NCI-H526 treated with DMSO at 0.1 percent for 48 hours (cell line): ENCODE data around the gene CD300A.

Source experiments
- DNase-seq: peaks from one replicate; lab custom pipeline; 2025; lab: John Stamatoyannopoulos, UW

The CD300A gene

DNA sequence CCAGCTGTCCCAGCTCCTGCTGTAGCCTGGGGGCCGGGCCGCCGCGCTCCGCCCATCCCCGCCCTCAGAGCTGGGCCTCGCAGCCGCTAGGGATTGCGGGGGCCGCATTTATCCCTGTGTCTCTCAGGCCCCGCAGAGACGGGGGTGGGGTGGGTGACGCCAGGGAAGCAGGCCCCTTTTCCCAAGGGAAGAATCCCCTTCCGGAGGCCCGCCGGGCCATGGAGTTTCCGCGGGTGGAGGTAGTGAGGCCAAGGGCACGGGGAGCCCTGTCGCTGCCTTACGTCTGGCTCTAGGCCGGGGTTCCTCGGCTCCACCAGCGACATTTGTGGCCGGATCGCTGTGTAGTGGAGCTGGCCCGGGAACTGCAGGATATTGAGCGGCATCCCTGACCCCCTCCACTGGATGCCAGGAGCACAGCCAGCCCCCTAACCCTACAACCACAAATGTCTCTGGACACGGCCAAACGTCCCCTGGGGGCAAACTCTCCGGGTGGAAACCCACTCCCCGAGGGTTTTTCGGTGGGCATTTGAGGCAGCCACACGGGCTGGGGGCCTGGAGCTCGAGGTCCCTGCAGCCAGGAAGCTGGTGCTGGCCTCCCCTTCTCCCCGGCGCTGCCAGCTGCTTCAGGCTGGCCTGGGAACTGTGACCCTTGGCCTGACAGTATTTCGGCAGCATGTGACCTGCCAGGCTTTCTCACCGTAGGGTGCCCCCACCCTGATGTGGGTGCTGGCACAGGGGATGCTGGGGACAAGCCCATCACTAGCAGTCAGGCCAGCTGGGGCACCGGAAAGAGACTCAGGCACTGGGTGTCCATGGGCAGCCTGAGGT, 12.0 kb upstream of the CD300A start:
- DNase-seq = peak; percentile 73

DNA sequence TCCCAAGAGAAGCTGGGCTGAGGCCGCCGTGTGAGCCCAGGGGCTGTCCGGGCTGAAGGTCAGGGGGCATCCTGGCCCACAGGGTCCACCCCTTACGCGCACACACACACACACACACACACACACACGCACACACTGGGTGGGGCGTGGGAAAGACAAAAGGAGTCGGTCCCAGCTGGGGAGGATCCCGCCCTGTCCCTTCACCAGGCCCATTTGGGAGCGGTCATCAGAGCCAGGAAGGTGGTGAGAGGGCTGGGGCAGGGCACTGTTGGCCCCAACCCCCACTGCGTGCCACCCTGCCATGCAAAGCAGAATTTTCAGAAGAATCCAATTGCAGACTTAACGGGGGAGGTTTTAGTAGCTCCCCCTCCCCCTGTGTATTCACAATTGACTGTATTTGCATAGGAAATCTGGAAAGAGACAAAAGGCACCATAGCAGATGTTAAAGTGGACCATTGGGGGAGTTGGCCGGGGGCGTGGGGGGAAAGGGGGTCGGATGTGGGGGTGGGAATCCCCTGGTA, 11.3 kb upstream of the CD300A start:
- peak; percentile 82 for DNase-seq

DNA sequence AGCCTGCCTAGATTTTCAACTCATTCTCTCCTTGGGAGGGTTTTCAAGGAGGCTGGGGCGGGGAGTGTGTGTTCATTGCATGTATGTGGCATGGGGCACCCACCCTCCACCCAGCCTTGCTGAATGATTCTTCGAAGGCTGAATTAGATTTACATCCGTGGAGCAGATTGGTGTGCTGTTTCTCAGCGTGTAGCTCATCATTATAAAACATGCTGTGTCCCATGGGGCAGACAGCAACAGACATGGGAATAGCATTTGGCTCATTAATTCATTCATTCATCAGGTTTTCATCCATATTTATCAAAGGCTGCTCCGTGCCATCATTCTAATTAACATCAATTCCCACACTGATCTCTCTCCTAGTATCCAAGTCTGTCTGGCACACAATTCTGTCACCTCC, 10.6 kb upstream of the CD300A start:
- peak; percentile 40 for DNase-seq

DNA sequence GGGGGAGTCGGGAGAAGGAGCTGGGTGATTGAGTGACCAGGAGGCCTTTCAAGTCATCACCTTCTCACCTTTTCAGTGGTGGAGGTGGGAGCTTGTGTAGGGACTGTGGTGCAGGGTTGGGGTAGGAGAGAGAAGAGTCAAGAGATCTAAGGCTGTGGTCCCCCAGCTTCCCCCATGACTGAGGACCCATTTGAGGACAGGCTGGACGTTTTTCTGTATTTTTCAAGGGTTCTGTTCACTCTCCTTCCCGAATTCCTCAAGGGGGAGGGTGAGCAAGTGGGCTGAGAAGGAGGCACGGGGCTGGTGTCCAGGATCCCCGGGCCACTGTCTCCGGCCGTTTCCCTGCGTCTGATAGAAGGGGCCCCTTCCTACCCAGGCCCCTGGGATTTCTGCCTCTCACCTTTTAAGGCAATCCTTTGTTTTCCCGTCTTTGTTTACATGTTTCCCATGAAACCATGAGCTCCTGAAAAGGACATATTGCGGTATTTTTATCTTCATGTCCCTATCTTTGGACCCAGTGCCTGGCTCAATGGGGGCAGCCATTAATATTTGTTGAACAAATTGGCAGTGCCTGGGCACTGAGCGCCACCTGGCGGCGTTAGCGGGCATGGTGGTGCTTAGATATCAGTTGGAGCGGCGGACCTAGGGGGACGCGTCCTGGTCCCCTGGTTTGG, 9.2 kb upstream of the CD300A start:
- DNase-seq = peak; percentile 7

DNA sequence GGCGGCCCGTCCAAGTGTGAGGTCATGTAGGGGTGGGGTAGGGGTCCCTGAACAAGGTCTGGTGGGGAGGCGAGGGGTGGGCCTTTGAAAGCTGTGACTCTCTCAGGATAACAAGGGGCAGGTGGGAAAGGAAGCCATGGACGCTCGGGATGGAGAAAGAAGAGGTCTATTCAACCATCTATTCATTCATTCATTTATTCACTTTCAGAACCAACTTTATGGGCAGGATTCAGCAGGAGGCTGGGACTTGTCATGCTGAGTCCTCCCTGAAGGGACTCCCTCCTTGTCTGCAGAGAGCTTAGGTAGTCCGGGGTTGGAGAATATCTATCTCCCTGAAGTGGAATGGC, 8.6 kb upstream of the CD300A start:
- DNase-seq = no peak

DNA sequence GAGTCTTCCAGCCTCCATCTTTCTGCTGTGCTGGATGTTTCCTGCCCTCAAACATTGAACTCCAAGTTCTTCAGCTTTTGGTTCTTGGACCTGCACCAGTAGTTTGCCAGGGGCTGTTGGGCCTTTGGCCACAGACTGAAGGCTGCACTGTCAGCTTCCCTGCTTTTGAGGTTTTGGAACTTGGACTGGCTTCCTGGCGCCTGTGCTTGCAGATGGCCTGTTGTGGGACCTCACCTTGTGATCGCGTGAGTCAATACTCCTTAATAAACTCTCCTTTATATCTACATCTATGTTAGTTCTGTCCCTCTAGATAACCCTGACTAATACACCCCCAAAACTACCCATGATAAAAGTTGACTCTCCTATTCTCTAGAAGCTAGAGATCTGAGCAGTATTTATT, 7.6 kb upstream of the CD300A start:
- DNase-seq = no peak

DNA sequence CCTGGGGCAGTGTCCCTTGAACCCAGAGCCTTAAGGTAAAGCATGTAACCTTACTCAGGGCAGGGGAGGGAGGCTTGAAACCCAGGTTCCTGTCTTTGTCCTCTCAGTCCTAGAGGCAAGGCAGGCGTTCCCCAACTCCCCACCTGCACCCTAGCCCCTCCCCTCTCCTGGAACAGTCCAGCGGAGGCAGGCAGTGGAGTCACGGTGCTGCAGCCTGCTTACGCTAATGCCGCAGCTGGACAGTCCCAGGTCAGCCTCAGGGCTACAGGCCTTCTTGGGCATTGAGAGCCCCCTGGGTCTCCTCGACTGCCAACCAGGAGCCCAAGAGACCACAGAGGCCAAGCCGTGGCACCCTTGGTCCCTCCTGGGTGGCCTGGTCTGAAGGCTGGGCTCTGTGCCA, 6.8 kb upstream of the CD300A start:
- no peak for DNase-seq

DNA sequence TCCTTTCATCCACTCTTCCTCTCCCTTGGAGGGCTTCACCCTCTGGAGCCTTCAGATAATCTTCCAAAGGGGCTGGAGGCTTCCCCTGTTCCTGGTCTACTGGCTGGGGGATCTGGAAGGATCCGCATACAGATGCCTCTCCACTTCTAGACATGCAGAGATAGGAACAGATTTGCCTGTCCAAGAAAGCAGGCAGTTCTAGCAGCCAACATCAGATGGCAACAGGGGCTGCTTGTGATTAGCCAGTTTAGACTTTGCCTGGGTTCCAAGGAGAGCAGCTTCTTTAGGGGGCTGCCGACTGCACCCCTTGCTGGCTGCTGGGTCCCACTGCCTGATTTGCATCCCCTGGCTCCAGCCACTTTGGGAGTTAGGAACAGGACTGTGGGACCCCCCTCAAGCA, 6.2 kb upstream of the CD300A start:
- DNase-seq = no peak

DNA sequence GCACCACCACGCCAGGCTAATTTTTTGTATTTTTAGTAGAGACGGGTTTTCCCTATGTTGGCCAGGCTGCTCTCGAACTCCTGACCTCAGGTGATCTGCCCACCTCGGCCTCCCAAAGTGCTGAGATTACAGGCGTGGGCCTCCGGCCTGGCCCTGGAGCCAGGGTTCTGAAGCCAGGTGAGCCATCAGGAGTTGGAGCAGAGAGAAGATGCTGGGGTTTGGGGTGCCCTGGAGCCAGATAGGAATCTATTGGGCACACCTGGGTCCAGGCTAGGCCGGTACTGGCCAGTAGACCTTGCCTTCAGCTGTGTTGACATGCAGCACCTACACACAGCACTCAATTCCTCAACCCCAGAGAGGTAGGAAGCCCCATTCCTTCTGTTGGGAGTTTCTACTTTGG, 5.4 kb upstream of the CD300A start:
- DNase-seq = no peak

DNA sequence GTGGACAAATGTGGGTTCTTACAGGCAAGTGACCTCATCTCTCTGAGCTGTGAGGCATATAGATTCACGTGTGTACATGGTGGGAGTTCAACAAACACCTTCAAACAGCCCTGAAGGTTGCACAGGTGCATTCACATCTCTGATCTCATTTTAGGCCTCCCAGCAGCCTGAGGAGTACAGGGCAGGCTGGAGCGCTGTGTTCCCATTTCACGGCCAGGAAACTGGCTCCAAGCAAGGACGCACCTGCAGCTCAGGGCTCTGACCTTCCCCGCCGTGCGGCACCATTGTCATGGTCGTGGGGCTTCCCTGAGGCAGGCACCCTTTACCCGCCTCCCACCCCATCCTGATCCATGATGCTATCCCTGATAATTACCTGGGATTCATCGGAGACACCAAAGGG, 4.8 kb upstream of the CD300A start:
- no peak for DNase-seq

DNA sequence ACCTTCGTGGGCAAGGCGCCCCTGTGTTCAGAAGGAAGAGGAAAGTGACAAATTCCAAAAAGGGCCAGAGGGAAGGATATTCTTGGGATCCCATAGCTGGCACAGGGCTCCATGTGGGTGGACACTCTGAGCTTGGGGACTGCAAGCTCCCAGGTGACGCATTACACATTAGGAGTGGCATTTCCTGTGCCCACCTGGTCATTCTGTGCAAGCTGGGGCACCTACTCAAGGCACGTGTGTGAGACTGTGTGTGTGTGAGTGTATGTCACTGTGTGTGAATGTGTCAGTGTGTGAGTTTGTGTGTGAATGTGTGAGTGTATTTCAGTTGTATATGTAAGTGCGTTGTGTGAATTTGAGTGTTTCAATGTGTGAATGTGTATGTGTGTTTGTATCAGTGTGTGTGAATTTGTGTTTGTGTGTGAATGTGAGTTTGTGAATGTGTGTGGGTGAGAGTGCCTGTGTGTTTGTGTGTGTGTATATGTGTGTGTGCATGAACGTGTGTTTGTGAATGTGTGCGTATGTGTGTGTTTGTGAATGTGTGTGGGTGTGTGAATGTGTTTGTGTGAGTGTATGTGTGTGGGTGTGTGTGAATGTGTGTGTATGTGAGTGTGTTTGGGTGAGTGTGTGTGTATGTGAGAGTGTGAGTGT, 1.6 kb upstream of the CD300A start:
- no peak for DNase-seq

DNA sequence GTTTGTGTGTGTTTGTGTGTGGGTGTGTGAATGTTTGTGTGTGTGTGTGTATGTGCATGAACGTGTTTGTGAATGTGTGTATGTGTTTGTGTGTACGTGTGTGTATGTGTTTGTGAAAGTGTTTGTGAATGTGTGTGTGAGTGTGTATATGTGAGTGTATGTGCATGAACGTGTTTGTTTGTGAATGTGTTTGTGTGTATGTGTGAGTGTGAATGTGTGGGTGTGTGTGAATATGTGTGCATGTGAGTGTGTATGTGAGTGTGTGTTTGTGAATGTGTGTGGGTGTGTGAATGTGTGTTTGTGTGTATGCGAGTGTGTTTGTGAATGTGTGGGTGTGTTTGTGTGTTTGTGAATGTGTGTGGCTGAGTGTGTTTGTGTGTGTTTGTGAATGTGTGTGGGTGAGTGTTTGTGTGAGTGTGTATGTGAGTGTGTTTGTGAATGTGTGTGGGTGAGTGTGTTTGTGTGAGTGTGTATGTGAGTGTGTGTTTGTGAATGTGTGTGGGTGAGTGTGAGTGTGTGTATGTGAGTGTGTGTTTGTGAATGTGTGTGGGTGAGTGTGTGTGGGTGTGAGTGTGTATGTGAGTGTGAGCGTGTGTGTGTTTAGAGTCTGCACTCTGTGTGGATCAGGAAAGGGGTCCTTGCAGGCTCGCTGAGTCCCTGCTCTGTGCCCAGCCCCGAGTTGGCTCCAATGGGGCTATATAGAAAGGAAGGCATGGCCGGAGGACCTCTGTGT, 890 bp upstream of the CD300A start:
- no peak for DNase-seq

DNA sequence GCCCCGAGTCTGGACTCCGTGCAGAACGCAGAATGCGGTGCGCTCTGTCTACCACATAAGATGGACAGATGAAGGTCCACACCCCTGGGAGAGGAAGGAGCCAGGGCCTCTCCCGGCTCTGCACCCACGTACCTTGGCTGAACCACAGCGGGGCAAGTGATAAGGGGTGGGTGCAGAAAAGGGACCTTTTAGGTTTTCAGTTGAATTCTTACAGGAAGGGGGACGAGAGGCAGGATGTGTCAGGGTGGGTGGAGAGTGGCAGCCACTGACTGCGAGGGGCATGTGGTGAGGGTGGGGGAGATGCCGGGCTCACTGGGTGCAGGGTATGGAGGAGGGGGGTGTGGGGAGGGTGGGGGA, 372 bp downstream of the CD300A start:
- no peak for DNase-seq

DNA sequence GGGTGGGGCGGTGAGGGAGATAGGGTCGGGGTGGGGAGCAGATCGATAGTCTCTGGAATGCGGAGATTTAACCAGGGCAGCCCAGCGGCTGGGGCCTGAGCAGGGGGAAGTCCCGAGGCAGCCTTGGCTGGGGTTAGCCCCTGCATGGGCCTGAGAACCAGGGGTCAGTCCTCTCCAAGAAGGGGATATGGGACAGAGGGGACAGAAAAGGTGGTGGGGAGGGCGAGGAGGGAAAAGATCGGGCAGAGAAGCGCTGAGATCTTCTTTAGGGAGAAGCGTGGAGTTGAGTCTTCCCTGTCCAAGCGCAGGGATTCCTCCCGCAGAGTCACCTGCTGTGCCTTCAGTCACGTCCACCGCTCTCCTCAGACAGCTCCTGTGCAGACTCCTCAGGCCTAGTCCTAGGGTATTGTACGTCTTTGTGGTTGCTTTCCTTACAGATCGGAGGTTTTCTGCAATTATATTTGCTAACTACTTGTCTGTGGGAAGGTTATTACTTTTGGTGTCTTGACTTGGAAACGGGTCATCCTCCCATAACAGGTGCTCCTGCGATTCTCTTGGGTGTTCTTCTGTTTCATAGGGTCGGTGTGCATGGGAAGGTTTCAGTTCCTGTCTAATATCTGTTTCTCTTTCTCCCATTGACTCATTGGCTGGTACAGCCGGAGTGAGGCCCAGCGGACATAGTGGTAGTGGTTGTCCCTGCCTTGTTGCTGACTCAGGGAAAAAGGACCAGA, 952 bp downstream of the CD300A start:
- DNase-seq = no peak

DNA sequence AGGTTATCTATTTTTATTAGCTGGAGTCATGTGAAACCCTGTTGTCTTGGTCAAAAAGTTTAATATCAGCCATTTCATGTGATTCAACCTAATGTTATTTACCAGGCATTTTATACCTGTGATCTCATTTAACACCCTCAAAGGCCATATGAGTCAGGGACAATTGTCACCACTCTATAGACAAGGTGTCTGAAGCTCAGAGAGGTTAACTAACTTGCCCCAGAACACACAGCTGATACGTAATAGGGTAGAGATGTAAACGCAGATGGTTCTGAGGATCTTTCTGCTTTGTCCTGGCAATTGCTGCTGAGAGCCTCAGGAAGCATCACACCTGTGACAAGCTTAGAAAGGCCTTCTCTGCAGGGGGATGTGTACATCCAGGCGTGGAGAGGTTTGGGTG, 4.9 kb downstream of the CD300A start:
- no peak for DNase-seq

DNA sequence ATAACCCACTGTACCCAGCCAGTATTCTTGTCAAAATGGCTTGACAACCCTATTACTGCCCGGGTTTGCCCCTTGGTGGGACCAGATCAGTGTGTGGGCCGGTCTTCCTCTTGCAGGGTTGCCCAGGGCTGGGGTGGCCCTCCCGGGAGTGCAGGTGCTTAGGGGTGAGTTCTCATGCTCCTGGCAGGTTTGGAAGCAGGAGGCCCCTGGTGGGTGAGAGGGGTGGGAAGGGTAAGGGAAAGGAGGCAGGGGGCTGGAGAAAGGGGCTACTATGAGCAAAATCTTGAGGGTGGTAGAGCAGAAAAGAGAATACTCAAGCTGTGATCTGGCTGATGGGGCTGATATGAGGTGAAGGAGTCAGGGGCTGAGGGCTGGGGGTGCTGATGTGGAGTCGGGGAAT, 6.5 kb downstream of the CD300A start:
- DNase-seq = no peak

DNA sequence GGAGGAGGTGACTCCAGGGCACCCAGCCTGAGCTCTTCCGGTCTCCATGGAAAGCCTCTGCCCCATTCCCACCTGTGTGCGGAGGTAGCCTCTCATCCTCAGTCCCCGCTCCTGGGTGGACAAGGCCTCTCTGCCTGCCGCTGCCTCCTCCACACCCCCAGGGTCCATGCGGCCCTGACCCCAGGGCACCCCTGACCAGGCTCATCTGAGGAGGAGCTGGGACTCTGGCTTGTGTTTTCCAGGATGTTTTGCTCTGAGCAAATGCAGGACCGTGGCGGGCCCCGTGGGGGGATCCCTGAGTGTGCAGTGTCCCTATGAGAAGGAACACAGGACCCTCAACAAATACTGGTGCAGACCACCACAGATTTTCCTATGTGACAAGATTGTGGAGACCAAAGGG, 6.9 kb downstream of the CD300A start:
- DNase-seq = no peak

DNA sequence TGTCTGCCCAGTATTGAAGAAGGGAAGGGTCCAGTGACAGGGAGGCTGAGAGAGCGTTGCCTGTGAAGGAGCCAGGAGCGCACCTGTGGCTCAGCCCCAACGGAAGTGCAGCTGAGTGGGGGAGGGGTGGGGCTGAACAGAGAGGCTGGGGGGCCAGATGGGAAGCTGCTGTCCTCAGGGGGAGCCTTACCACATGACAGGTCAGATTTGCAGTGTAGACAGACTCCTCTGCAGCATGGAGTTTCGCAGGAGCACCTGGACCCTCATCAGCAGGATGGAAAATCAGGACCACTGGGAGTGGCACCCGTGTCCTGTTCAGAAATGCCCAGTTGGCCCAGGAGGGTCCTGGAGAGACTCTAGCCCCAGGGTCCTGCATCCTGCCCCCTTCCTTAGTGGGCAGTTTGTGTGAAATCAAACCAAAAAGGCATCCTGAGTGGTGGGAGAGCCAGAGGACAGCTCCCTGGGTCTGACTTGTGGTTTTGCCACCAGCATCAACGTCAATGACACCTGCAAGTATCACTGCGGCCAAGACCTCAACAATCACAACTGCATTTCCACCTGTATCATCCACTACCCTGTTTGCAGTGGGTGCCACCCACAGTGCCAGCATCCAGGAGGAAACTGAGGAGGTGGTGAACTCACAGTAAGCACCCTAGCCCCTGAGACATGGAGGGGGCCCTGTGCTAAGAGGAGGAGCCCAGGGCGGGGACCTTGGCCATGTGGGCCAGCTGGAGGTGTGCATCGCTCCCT, 7.8 kb downstream of the CD300A start:
- DNase-seq = no peak

DNA sequence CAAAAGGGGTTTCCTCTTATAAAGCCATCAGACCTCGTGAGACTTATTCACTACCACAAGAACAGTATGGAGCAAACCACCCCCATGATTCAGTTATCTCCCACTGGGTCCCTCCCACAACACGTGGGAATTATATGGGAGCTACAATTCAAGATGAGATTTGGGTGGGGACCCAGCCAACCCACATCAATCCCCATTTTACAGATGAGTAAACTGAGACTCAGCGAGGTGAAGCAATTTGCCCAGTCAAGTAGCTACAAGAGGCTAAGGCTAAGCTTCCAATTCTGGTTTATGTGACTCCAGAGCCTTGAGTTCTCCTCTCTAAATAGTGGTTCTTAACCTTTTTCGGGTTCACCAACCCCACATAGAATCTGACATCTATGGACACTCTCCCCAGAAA, 8.8 kb downstream of the CD300A start:
- DNase-seq = no peak

DNA sequence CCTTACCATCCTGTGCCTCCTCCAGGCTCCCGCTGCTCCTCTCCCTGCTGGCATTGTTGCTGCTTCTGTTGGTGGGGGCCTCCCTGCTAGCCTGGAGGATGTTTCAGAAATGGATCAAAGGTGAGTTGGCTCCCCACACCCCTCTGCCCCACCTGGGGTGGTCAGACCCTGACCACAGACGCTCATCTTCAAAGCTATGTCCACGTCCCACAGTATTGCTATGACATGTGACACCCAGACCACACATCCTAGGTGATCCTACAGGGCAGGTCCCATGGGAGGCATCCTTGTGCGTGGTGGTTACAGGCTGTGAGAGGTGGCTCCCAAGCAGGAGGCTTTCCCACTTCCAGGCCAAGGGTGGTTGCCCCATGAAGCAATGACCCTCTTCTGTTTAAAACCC, 11.0 kb downstream of the CD300A start:
- DNase-seq = no peak

DNA sequence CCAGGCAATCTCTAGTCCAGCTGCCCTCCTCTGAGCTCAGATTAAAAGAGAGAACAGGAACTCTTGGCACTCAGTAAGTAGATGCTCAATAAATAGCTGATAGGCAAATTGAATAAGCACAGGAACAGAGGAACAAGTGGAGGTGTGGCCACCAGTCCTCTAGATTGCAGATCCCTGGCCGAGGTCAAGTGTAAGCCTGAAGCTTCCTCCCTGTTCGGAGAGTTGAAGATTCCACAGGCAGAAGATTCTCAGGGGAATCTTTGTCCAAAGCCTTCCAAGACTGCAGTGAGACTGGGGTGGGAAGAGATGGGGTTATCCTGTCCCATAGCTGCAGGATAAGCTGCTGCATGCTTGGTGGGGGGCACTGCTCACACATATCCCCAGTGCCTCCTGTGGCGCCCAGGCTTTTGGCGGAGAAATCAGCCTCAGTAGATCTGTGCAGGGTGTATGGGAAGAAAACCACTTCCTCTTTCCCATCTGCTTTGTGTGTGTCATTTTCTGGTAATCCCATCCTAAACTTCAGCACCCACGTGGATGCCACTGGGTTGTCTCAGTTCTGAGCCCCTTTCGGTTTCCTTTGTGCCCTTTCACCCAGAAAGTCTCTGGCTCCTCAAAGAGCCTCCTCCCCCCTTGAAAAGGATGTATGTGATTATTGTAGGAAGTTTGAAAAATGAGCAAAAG, 12.1 kb downstream of the CD300A start:
- DNase-seq = no peak
